OCI-LY3 (cell line): ENCODE measurements around the gene CSPG4.
A peak's percentile ranks its signal among the peaks of the same experiment; 100 is the strongest.

Experiments used
- H2AFZ ChIP-seq: fragments of 200-600, 300-600 bp; shearing (Covaris generic); 2 replicates; pipeline ENCODE4 v1.6.0; 2014; ENCODE audit warnings: antibody characterized with exemption, low read depth, low read length
- H3K27ac ChIP-seq: fragments of 200-600, 300-600 bp; sonication (generic); 2 replicates; pipeline ENCODE4 v1.5.1; 2014; ENCODE audit warnings: mild to moderate bottlenecking, low read length, moderate library complexity, mixed read lengths
- H3K27me3 ChIP-seq: fragments of 200-600, 300-600 bp; sonication (generic); 2 replicates; pipeline ENCODE4 v1.6.1; 2014; ENCODE audit warnings: low read depth, low read length, mixed read lengths
- H3K36me3 ChIP-seq: fragments of 200-600, 300-600 bp; sonication (generic); replicated peaks from 2 replicates; pipeline ENCODE3; 2014; ENCODE audit warnings: low read depth, low read length, mixed read lengths
- H3K4me1 ChIP-seq: fragments of 300-600, 200-600 bp; sonication (generic); 2 replicates; pipeline ENCODE4 v1.6.1; 2014; ENCODE audit warnings: low read length, mixed read lengths
- H3K4me2 ChIP-seq: fragments of 200-600, 300-600 bp; sonication (generic); 2 replicates; pipeline ENCODE4 v1.6.1; 2014; ENCODE audit warnings: low read length, mixed read lengths
- H3K4me3 ChIP-seq: fragments of 300-600, 200-600 bp; sonication (generic); 2 replicates; pipeline ENCODE4 v1.5.1; 2014; ENCODE audit warnings: antibody characterized with exemption, mild to moderate bottlenecking, low read length, moderate library complexity
- H3K79me2 ChIP-seq: fragments of 300-600, 200-600 bp; shearing (Covaris generic); 2 replicates; pipeline ENCODE4 v1.6.1; 2014; ENCODE audit warnings: mild to moderate bottlenecking, low read length, mixed read lengths
- H3K9ac ChIP-seq: fragments of 300-600, 200-600 bp; shearing (Covaris generic); 2 replicates; pipeline ENCODE4 v1.6.0; 2014; ENCODE audit warnings: mild to moderate bottlenecking, low read length, moderate library complexity
- H3K9me3 ChIP-seq: fragments of 200-600, 300-600 bp; shearing (Covaris generic); 2 replicates; pipeline ENCODE4 v1.6.1; 2014; ENCODE audit warnings: low read length, mixed read lengths; ENCODE audit not compliant: insufficient read depth
- H4K20me1 ChIP-seq: fragments of 200-600, 300-600 bp; sonication (generic); 2 replicates; pipeline ENCODE4 v1.6.1; 2016; ENCODE audit warnings: low read length, mixed read lengths; ENCODE audit not compliant: insufficient read depth
- CTCF ChIP-seq: fragments of 200-600, 300-600 bp; sonication (generic); IDR thresholded peaks from 2 replicates; pipeline ENCODE4 v1.5.1; 2014; ENCODE audit warnings: antibody characterized with exemption, low read length, low read depth
- EZH2phosphoT487 ChIP-seq: fragments of 200-600 bp; shearing (Covaris generic); IDR thresholded peaks from 2 replicates; pipeline ENCODE4 v1.6.1; 2018; ENCODE audit warnings: antibody characterized with exemption, mixed run types, low read depth

Gene CSPG4

GRCh38 chr15:75697523-75697922 is 15.1 kb downstream of the CSPG4 start:
- no peak overlapping the region for H3K4me2 ChIP-seq
- H3K9ac ChIP-seq: no peak overlapping the region
- H3K27me3 ChIP-seq: no peaks in the 10 kb centered on the region
- no peak overlapping the region for H3K4me3 ChIP-seq
- H3K79me2 ChIP-seq: no peaks in the 10 kb centered on the region
- H3K27ac ChIP-seq: no peak overlapping the region
- no peaks in the 10 kb centered on the region for H3K9me3 ChIP-seq
- no peak overlapping the region for H2AFZ ChIP-seq
- no peaks in the 10 kb centered on the region for H4K20me1 ChIP-seq
- H3K4me1 ChIP-seq: peaks cover 44% of the 10 kb centered on the region
- TF ChIP-seq CTCF: no peak
- no peak for TF ChIP-seq EZH2phosphoT487
- H3K36me3 ChIP-seq: no peaks in the 10 kb centered on the region

- H3K4me1 ChIP-seq: peaks cover 44% of the 10 kb centered on the region
- no peak overlapping the region for H3K4me3 ChIP-seq
- H4K20me1 ChIP-seq: no peaks in the 10 kb centered on the region
- H3K27ac ChIP-seq: no peak overlapping the region
- H3K79me2 ChIP-seq: no peaks in the 10 kb centered on the region
- H3K27me3 ChIP-seq: no peaks in the 10 kb centered on the region
- H3K4me2 ChIP-seq: no peak overlapping the region
- no peaks in the 10 kb centered on the region for H3K36me3 ChIP-seq
- H3K9me3 ChIP-seq: no peaks in the 10 kb centered on the region
- no peak overlapping the region for H2AFZ ChIP-seq
- TF ChIP-seq CTCF (no peak), EZH2phosphoT487 (no peak)
- no peak overlapping the region for H3K9ac ChIP-seq
Measured at GRCh38 chr15:75696854-75697259, 15.8 kb downstream of the CSPG4 start.

- Histone ChIP-seq H3K4me3 (no peak overlapping the region), H2AFZ (no peak overlapping the region), H3K9me3 (no peaks in the 10 kb centered on the region), H4K20me1 (no peaks in the 10 kb centered on the region), H3K79me2 (no peaks in the 10 kb centered on the region), H3K27me3 (no peaks in the 10 kb centered on the region), H3K4me1 (peaks cover 43% of the 10 kb centered on the region), H3K9ac (no peak overlapping the region), H3K4me2 (no peak overlapping the region), H3K36me3 (no peaks in the 10 kb centered on the region), H3K27ac (no peak overlapping the region)
- TF ChIP-seq CTCF (no peak), EZH2phosphoT487 (no peak)
Measured at GRCh38 chr15:75696311-75696720, 16.3 kb downstream of the CSPG4 start.

GRCh38 chr15:75695634-75696310 is 16.9 kb downstream of the CSPG4 start:
- H3K4me1 ChIP-seq: peaks cover 38% of the 10 kb centered on the region
- peak overlapping the region; percentile 18; the same call in 1 of the 2 replicates for H2AFZ ChIP-seq
- no peaks in the 10 kb centered on the region for H3K79me2 ChIP-seq
- no peaks in the 10 kb centered on the region for H3K36me3 ChIP-seq
- H4K20me1 ChIP-seq: no peaks in the 10 kb centered on the region
- no peaks in the 10 kb centered on the region for H3K9me3 ChIP-seq
- H3K4me2 ChIP-seq: no peak overlapping the region
- peak overlapping the region; percentile 8; the same call in 1 of the 2 replicates for H3K9ac ChIP-seq
- no peak overlapping the region for H3K27ac ChIP-seq
- H3K27me3 ChIP-seq: no peaks in the 10 kb centered on the region
- no peak overlapping the region for H3K4me3 ChIP-seq
- no peak for TF ChIP-seq CTCF
- TF ChIP-seq EZH2phosphoT487: no peak
